IPS-NIHi7 (cell line): ENCODE data around the gene DES.

ENCODE experiments used
- DNase-seq: peaks from one replicate; pipeline ENCODE4 v3.0.0; 2012; ENCODE audit warnings: mixed read lengths; ENCODE audit errors: extremely low spot score

DES gene

GRCh38 chr2:219472629-219473187 lies 54.5 kb downstream of the DES start:
- no peak for DNase-seq

- no peak for DNase-seq
These were observed 55.3 kb downstream of the DES start for GRCh38 chr2:219473511-219473910.

DNA sequence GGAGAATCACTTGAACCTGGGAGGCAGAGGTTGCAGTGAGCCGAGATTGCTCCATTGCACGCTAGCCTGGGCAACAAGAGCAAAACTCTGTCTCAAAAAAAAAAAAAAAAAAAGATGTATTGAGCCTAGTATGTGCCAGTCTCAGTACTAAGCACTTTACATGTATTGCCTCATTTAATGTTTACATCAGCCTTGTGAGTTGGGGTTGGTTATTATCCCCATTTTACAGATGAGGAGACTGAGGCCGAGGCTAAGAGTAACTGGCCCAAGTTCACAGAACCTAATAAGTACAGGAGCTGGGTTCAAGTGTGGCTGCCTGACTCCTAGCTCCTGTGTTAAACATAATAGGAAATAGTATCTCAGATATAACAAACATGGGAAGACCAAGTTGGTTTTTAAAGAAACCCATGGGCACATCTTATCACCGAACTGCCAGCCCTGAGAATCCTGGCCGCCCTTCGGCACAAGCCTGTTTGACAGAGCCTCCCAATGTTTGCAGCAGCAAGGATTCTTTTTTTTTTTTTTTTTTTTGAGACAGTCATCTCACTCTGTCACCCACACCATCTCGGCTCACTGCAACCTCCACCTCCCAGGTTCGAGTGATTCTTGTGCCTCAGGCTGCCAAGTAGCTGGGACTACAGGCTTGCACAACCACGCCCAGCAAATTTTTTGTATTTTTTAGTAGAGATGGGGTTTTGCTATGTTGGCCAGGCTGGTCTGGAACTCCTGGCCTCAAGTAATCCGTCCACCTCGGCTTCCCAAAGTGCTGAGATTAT lies 56.3 kb downstream of the DES start:
- DNase-seq, result no peak

DNA sequence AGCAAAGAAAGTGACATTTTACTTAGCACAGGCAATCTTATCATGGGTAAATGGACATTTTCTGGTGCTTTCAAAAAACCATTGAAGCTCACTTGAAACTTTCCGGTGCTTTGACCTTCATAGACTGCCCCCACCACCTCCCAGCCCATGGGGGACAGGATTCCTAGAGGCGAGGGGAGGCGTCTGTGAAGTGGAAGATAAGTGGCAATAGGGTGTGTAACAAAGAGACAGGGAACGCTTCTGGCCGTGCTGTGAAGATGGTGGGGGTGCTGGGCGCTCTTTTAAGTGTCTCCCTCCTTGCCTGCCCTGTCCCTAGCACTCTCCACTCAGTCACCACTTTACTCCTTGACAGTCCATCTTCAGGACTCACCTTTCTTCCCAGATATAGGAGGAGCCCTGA lies 57.1 kb downstream of the DES start:
- DNase-seq, result no peak

GRCh38 chr2:219475697-219476651 lies 57.8 kb downstream of the DES start:
- DNase-seq, result peak; percentile 70
